T-helper 22 cell (primary cell): ENCODE data around the gene RAB2B.

Source experiments
- DNase-seq: peaks from one replicate; pipeline ENCODE4 v3.0.0-alpha.2; 2020; ENCODE audit warnings: low read depth

The RAB2B gene

GRCh38 chr14:21476925-21477681 is at the start of gene RAB2B, which contains the start of gene TOX4:
TSS of gene RAB2B (minus strand) at chr14:21476959. CDS start at chr14:21476872, 87 bp downstream.
TSS of gene TOX4 (plus strand) at chr14:21477195. CDS start at chr14:21477279, 84 bp downstream.
- peak; percentile 93 for DNase-seq

- peak; percentile 58 for DNase-seq
These were observed 49.4 kb upstream of the RAB2B start, which contains the start of gene SALL2 for GRCh38 chr14:21525962-21526671. TSS of gene SALL2 (minus strand) at chr14:21526346. CDS start at chr14:21526127, 219 bp downstream.

GRCh38 chr14:21525571-21525961 is 48.8 kb upstream of the RAB2B start:
- DNase-seq, result no peak

- DNase-seq, result no peak
These were observed 48.1 kb upstream of the RAB2B start for GRCh38 chr14:21524575-21525490.

- no peak for DNase-seq
These were observed 46.4 kb upstream of the RAB2B start for GRCh38 chr14:21523203-21523602.

- DNase-seq, result no peak
These were observed 44.7 kb upstream of the RAB2B start for GRCh38 chr14:21521501-21521900.

- no peak for DNase-seq
These were observed 44.0 kb upstream of the RAB2B start for GRCh38 chr14:21520767-21521166.

- DNase-seq, result no peak
These were observed 42.0 kb upstream of the RAB2B start for GRCh38 chr14:21518725-21519124.

GRCh38 chr14:21514341-21514740 is 37.6 kb upstream of the RAB2B start:
- DNase-seq, result no peak

GRCh38 chr14:21510735-21511657 is 34.2 kb upstream of the RAB2B start, which contains the start of gene METTL3:
TSS of gene METTL3 (minus strand) at chr14:21511340. CDS start at chr14:21511223, 117 bp downstream.
- DNase-seq, result peak; percentile 91

GRCh38 chr14:21509432-21510143 is 32.8 kb upstream of the RAB2B start:
- no peak for DNase-seq

GRCh38 chr14:21506557-21506956 is 29.8 kb upstream of the RAB2B start:
- no peak for DNase-seq

GRCh38 chr14:21505012-21505553 is 28.3 kb upstream of the RAB2B start:
- DNase-seq, result no peak

GRCh38 chr14:21503376-21503775 is 26.6 kb upstream of the RAB2B start:
- DNase-seq, result no peak

GRCh38 chr14:21501568-21501967 is 24.8 kb upstream of the RAB2B start:
- DNase-seq, result no peak

GRCh38 chr14:21498540-21499526 is 22.1 kb upstream of the RAB2B start:
- peak; percentile 13 for DNase-seq

- DNase-seq, result no peak
These were observed 19.7 kb upstream of the RAB2B start for GRCh38 chr14:21496453-21496852.

- no peak for DNase-seq
These were observed 18.4 kb upstream of the RAB2B start for GRCh38 chr14:21494902-21495762.
